ENCODE results near the gene C5orf58.

C5orf58 gene, protein sequence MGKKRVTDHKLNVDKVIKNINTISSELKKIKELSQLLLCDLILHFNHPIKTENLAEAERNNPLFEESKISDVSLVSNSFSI

DNA sequence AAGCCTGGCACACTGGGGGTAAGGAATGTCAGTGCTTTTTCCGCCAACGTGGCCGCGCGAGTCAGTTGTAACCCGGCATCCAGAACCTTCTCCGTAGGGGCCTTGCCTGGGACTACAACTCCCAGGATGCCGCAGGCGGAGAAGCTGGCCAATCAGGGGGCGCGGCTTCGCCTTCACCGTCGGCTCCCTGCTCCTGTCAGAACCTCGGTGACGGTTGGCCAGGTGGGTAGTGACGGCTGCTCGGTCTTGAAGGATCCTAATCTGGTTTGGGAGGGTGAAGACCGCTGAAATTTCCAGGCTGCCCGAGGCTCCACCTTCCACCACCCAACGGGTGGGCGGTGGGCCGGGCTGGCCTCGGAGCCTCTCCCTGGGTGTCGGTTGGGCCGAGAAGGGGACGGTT lies at the start of gene C5orf58:
Gene C5orf58, plus strand, starts transcription at position 200 of the 400 bp plus-strand sequence. CDS start 1,992 bp downstream, outside the sequence.
- DNase-seq (ENCODE audit: low spot score), result no peak

DNA sequence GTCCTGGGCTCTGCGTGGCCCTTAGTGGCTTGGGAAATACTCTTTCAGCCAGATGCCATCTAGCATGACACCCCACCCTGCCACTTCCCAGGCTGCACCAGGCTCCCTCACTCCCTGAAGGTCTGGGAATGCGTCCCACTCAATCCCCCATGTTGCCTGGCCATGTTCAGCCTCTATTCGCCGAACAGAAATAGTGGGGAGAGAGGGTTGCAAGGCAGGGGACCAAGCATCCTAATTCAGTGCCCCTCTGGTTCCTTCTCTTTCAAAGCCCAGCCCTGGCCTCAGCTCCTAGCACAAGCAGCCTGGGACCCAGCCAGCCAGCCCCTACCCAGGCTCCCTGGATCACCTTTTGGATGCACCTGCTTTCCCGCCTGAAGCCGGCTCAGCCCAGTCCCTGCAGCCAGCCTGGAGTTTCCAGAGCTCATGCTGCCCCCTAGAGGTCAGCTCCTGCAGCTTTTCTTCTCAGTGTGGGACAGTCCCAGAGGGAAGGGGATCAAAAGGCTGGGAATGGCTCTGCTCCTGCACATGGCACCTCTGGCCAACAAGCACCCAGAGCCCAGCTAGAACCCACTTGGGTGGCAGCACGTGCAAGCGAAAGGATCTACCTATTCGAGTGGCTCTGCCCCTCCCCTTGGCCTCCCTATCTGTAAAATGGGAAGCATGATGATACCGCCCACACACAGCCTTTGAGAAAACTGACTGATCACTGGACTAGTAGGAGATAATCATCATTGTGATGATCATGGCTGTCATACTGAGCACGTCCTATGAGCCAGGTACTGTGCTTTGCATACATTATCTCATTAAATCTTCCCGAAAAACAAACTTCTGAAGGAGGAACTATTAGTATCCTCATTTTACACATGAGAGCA lies 48.7 kb upstream of the C5orf58 start:
- DNase-seq (ENCODE audit: low spot score), result peak; percentile 60

DNA sequence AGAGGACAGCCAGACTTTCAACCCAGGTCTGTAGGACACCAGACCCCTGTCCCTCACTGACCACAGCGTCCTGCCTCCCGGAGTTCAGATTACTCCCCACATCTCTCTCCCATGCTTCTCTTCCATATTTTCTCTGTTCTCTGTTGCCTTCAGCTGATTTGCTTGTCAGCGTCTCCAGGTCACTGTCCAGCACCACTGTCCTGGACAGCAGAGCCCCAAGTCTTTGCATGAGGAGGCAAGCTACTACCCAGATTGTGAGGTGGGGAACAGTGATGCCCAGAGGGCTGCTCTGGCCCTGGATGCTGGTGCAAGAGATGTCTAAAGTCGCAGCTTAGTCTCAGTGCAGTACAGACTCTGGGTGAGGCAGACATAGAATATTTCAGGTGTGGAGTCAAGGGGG lies 48.0 kb upstream of the C5orf58 start:
- DNase-seq (ENCODE audit: low spot score), result no peak

DNA sequence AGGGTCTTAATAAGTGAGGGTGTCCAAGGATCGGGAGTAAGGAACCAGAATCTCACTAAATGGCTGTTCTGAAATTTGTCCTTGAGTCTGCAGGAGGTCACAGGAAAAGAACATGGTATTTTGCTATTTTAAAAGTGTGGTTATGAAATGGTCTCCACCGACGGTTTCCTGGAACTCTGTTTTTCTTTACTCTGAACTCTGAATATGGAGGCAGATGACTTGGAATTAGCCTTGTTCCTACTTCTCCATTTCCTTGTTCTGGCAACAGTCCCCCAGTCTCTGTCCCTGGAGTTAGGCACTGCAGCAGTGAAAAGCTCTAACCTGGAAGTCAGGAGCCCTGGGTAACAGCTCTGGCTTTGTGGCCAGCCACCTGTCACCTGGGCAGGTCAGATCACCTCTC lies 46.6 kb upstream of the C5orf58 start:
- no peak for DNase-seq (ENCODE audit: low spot score)

DNA sequence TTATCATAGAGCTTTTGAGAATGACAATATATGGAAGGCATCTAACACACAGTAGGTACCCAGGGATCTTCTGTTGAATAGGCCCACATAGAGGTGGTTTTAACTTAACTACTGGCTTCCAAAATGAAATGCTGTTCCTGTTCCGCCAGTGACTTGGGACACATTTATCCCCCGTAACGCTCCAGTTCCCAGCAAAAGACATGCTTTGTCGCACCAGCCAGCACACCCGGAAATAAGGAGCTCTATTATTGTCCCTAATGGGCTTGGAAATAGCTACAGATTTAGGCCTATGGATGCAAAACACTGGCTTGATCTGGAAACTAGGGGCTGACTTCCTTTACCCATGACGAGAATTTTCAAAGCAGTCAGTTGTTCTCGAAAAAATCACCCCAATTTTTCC lies 45.9 kb upstream of the C5orf58 start:
- DNase-seq (ENCODE audit: low spot score), result no peak

DNA sequence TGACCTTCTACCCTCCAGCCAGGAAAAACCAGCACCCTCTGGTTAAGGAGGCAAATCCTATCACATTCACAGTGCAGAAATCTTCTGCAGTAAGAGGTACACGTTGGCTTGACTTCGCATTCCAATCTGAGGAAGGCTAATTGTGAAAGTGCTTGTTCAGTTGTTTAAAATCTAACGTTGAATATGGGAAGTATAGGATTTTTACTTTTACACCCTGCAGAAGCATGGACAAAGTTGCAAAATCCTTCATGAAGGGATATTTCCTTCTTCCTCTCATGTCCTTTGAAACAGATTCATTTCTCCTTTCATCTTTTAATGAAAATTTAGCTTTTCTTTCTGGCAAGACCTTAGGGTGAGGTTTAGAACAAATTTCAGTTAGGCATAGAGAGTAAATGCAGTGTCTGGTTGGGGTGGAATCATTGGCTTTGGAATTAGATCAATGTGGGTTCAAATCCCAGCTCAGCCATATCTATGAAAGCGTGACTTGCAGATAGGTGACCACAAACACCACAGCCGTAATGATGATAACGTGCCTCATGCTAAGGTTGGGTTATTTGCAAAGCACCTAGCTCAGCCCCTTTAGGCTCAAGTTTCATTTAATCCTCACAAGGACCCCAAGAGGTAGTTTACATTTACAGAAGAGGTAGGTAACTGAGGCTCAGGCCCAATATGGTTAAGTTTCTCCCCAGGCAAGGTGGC lies 42.2 kb upstream of the C5orf58 start:
- DNase-seq (ENCODE audit: low spot score), result no peak

DNA sequence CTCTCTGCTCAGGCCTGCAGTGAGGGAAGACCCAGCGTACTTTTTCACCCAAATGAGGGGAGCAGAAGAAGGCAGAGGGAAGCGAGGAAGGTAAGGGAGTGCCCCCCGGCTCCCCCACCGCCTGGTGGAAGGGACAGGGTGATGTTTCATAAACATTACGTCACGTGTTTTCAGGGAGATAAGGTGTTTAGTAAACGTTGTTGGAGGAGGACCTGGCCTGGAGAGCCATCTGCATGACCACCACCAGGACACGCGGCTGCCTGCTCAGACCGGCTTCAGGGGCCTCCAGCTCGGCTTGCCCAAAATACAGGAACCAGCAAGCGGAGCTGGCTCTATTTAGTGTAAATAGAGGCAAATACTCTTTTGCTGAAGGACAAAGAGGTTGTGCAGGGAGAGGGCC lies 40.0 kb upstream of the C5orf58 start:
- DNase-seq (ENCODE audit: low spot score), result no peak

DNA sequence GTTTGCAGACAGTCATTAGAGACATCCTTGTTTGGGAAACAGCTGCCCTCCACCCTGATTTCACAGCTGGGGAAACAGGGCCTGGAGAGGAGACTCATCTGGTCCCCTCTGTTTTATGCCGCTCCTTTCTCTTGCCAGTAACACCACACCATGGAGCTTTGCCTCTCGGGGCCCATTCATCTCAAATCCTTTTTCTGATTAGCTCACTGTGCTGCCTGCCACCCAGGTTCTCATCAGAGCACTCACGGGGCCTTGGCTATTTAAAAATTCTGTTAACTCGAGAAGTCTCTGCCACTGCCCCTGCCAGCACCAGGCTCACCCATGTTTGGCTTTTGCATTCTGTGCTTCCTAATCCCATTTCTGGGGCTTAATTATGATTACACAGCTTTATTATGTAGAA lies 36.8 kb upstream of the C5orf58 start:
- no peak for DNase-seq (ENCODE audit: low spot score)

DNA sequence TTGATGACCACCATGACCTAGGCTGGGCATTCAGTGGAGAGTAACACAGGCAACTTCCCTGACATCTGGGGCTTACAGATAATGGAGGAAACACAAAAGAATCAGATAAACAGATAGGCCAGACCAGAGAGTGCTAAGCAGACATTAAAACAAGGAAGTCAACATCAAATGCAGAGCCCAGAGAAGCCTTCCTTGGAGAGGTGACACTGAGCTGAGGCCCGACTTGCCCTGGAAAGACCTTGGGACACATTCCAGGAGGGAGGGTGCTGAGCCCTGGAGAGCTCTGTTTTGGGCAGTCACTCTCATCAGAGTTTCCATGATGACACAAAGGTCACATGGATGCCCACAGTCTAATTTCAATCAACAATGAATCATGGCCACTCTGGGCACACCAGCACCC lies 31.9 kb upstream of the C5orf58 start:
- DNase-seq (ENCODE audit: low spot score), result no peak

DNA sequence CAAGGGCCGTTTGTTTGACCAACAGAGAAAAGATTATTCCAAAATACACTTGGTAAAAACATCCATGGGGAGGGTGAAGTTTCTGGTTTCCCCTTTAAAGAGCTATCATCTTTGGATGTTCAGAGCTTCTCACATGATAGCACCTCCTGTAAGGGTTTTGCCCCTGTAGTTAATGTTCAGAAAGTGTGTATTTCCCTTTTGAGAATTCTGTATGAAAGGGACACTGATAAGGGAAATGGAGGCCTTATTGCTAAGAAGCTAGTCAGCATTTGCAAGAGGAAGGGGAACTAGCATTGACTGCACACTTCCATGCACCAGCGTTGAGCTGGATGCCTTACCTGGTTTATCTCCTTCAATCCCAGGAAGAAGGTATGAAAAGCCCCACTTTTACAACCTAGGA lies 31.5 kb upstream of the C5orf58 start:
- no peak for DNase-seq (ENCODE audit: low spot score)

DNA sequence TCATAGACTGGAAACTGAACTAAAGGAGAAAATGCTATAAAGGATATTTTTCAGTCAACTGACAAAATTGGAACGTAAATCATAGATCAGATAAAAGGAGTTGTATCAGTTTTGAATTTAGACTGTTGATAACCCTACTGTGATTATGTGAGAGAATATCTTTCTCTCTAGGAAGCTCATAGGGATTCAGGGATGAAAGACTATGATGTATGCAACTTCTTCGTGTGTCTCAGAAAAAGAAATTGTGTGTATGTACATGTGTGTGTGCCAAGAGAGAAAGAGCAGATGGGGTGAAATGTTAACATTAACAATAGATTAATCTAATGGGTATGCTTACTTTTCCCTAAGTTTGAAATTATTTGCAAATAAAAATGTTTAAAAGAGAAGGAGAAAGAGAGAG lies 30.7 kb upstream of the C5orf58 start:
- DNase-seq (ENCODE audit: low spot score), result no peak

DNA sequence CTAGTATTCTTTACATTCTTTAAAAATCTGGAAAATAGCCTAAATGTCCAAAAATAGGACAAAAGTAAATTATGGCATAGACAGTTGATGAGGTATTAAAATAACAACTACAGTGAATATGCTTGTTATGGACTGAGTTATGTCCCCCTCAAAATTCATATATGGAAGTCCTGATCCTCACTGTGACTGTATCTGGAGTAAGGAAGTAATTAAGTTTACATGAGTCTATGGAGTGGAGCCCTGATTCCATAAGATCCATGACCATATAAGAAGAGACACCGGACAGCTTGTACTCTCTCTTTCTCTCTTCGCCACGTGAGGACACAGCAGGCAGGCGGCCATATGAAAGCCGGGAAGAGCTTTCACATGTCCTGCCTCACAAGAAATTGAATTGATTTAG lies 28.6 kb upstream of the C5orf58 start:
- DNase-seq (ENCODE audit: low spot score), result no peak

DNA sequence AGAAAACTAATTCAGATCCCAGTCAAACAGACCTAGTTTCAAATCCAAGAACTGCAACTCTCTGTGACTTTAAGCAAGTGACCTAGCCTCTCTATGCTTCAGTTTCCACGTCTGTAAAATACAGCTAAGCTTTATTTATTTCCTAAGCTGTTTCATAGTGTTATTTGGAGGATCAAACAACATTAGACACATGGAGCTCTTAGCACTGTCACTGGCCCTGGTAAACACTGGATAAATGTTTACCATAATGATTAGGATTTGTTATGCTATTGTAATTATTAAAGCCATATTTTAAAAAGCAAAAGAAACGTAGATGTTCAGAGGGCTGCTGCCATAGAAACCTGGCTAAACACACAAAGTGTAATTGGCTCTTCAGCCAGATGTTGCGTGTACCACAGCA lies 26.6 kb upstream of the C5orf58 start:
- no peak for DNase-seq (ENCODE audit: low spot score)

DNA sequence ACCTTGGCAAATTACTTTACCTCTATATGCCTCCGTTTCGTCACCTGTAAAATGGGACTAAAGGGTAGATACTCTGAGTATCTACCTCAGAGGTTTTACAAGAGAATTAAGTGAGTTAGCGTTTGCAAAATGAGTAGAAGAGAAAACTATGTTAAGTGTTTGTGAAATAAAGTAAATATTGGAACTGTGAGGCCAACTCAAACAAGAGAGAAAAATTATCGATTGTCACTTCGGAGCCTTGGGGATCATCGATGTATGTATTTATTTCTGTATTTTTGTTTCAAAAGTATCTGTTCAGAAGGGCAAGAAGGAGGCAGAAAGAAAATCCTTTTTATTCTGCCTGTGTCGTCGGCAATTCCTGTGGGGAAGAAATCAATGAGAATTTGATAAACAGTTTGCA lies 25.8 kb upstream of the C5orf58 start:
- DNase-seq (ENCODE audit: low spot score), result no peak

DNA sequence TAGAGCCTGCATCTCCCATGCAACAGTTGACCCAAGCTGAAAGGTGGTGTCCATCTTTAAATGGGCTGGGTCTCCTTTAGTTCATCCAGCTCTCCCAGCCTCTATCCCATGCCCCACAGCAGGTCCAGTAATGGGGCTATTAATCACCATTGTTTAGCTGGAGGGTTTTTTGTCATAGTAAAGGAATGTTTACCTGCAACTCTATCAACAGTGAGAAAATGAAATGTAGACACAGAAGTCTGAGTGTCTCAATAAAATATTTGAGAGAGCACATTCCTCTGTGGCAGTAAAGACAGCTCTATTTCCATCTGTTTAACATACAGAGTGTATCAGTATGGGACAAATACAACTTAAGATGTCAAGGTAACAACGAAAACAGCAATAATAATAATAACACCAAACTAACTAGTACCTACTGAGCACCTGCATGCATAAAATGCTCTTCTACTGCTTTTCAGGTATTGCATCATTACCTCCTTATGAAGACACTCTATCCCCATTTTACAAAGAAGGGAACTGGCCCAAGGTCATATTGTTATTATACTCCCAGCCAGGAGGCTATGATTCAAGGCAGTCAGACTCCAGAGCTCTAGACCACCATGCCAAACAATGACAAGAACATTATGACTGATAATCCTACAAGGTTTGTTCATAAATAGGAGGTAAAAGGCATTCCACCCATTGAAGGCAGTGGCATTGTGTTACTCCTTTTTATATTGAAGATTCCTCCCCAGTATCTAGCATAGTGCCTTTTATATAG lies 21.0 kb upstream of the C5orf58 start:
- DNase-seq (ENCODE audit: low spot score), result no peak

DNA sequence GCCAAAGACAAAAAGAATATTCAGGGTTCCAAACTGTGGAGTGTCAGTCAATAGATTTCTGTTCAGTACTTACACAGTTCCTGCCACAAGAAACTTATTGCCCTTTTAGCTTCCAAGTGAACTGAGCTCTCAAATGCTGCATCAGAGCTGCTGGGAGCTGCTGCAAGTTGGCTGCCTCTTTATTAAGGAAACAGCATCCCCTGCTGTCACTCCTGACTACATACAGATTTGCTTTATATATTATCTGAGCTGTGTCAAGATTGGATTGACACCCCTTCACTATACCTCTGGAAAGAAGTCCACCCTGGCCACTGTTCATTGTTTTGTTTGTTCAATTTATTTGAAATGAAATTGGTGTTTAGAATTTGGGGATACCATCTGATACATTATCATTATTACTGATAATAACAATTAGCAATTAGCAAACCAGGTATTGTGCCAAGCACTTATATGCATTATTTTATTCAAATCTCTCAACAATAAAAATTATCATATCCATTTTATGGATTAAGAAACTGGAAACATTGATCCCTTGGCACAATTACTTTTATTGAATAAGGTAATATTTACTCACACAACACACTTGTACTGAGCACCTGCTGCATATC lies 16.4 kb upstream of the C5orf58 start:
- DNase-seq (ENCODE audit: low spot score), result peak; percentile 83

DNA sequence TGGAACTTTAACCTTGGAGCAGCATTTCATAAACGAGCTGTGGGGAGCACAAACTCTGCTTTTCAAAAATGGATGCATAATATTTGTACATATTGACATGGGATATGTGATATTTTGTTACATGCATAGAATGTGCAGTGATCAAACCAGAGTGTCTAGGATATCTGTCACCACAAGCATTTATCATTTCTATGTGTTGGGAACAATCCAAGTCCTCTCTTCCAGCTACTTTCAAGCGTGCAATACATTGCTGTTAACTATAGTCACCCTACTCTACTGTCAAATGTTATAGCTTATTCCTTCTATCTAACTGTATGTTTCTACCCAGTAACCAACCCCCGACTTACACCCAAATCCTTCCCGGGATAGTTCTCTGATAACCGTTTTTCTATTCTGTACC lies 15.0 kb upstream of the C5orf58 start:
- DNase-seq (ENCODE audit: low spot score), result no peak

DNA sequence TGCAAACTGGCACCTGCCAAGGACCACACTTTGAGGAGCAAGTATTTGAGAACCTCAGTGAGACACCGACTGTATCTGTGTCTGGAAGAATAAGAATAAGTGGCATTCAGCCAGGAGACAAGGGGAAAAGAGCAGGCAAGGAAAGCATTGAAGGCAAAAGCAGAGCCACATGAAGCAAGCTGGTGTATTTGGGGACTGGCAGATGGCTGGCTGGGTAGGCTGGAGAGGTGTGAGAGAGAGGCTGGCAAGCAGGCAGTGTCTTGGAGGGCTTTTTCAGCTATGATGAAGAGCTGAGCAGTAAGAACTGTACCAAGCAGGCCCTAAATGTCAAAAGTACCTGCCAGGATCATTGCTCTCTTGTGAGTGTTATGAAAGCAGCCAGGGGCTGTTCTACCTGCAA lies 14.1 kb upstream of the C5orf58 start:
- DNase-seq (ENCODE audit: low spot score), result peak; percentile 29

DNA sequence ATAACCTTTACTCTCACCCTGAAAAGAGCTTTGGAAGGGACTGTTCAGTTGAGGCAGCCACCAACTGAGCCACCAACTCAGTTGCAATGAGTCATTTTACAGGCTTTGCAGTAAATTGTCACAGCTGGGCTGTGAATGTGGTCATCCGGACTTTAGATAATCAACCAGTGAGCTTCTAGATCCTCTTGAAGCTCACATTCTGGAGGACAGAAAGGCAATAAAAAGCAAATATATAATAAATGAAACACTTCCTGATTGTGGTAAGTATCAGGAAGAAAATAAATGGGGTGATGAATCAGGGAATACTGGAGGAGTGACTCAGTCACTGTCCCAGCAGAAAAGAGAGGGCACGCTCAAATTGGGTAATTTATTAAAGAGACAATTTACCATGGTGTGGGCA lies 13.2 kb upstream of the C5orf58 start:
- no peak for DNase-seq (ENCODE audit: low spot score)

DNA sequence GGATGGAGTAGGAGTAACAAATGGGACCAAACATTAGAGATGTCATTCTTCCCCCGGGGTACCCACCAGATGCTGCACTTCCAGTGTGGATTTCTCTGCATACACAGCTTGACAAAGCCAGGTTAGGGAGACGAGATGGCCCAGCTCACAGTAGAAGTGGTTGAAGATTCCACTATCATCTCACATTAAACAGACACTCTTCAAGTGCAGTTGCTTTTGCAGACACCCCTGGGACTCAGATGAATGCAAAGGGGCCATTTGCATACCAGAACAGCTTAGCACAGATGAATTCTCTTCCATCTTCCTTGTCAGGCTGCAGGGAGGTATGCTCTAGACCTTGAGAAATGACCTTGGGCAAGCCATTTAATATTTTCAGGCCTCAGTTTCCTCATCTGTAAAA lies 12.6 kb upstream of the C5orf58 start:
- no peak for DNase-seq (ENCODE audit: low spot score)

DNA sequence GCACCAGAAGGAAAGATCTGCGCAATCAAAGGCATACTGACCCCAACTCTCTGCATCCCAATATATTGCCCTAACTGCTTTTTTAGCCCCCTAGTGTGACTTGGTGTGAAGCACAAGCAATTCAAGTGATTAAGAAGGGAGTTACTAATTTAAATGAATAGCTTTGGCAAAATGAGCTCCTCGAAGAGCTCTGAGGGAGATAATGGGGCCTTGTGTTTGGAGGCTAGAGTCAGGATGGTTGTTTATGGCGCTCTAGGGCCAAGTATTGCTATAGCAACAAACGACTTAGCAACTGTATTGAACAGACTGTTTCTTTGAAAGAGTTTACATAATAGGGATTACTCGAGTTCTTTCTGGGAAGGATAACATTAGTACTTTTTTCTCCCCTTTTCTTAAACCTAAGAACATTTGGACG lies 11.5 kb upstream of the C5orf58 start:
- DNase-seq (ENCODE audit: low spot score), result peak; percentile 75

DNA sequence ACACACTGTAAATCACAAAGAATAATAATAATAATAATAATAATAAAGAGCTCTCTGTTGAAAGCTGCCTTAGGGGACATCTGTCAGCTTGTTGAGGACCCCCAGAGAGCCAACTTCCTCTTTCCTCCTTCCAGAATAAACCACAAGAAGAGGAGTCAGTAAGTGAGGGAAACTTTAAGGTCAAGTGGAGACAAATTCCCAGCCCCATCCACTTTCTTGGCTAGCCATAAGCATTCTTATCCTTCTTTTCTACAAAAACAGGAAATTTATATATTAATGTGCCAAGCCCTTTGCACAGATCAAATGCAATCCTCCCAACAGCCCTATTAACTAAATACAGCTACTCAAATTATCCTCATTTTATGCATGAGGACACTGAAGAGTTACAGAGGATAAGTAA lies 9.4 kb upstream of the C5orf58 start:
- DNase-seq (ENCODE audit: low spot score), result no peak

Data from Ammon's horn (tissue), 1 donor.